Aorta (tissue), 5 donors: ENCODE measurements around the gene GALNT9. TPM values are rescaled to one million over a fixed set of nuclear protein-coding genes. Genes with fewer than 3 reads are reported as not detected.
"Not testable (repeated sequence)": the region's sequence is repeated elsewhere in the genome, so short reads cannot be mapped to it uniquely, and the experiment has no call there.

ENCODE experiments used
- ATAC-seq: fragments of 200-7000 bp; cut with Tn5 transposase; one replicate; pipeline ENCODE4 v1.9.1; 2022; ENCODE audit warnings: moderate library complexity; ENCODE audit not compliant: low FRiP score
- DNase-seq, 2 donors: peaks; one replicate each; pipeline ENCODE4 v3.0.0-alpha.2; 2020
- H3K27ac ChIP-seq, 2 donors: one replicate each; pipeline ENCODE4 v1.5.1; 2013; ENCODE audit warnings: low read length in 2 of 2, mild to moderate bottlenecking in 2 of 2, moderate library complexity in 2 of 2, control low read depth in 1 of 2, inconsistent platforms in 1 of 2, low read depth in 1 of 2
- H3K27me3 ChIP-seq, 2 donors: one replicate each; pipeline ENCODE4 v1.6.1; 2013; ENCODE audit warnings: control low read depth in 1 of 2, low read length in 1 of 2, mild to moderate bottlenecking in 1 of 2, moderate library complexity in 1 of 2; ENCODE audit not compliant: insufficient read depth in 2 of 2, control insufficient read depth in 1 of 2
- H3K36me3 ChIP-seq, 2 donors: one replicate each; pipeline ENCODE4 v1.6.1; 2013; ENCODE audit warnings: control low read depth in 1 of 2, low read length in 1 of 2, mild to moderate bottlenecking in 1 of 2; ENCODE audit not compliant: insufficient read depth in 2 of 2, control insufficient read depth in 1 of 2
- H3K4me1 ChIP-seq, 2 donors: one replicate each; pipeline ENCODE4 v1.6.1; 2013; ENCODE audit warnings: low read length in 2 of 2, control low read depth in 1 of 2, mild to moderate bottlenecking in 1 of 2, moderate library complexity in 1 of 2; ENCODE audit not compliant: insufficient read depth in 2 of 2, control insufficient read depth in 1 of 2
- H3K4me3 ChIP-seq, 2 donors: one replicate each; pipeline ENCODE4 v1.5.1; 2013; ENCODE audit warnings: low read length in 2 of 2, control low read depth in 1 of 2, mild to moderate bottlenecking in 1 of 2
- H3K9me3 ChIP-seq: one replicate; pipeline ENCODE4 v1.6.1; 2013; ENCODE audit warnings: mild to moderate bottlenecking, low read length; ENCODE audit not compliant: control insufficient read depth
- WGBS, 2 donors: extraction: QIAGEN DNeasy Blood & Tissue Kit; methylation state at CpG; one replicate each; pipeline ENCODE4 v1.1.7; 2013; 5-methylcytosine and 5-hydroxymethylcytosine counted together
- intact Hi-C, 2 donors: fragments of 100-400 bp; cut with DNase I; formaldehyde crosslinking; loops; one replicate each; pipeline versions ENCODE4 v1.14.2 to v1.15.0; 2022
- polyA plus RNA-seq, 2 donors: library from polyadenylated mRNA; stranded (reverse); fragments of 200-250 nt; gene quantifications; one replicate each; pipeline ENCODE4 v1.2.3, GENCODE V29; 2013
- total RNA-seq, 2 donors: library from RNA; stranded (reverse); fragmentation: NEBNext Ultra II Directional; extraction: Animal tissue kit (Norgen Biotek cat#: 25700); gene quantifications; one replicate each; pipeline ENCODE4 v1.2.1, GENCODE V29; 2021
- donor health status: healthy with polysubstance abuse.
- donor health status: Bipolar disorder and iron deficiency.
- donor health status: DM: no; HTN: no; CAD: no.
- donor health status: DM: no; HTN: no; CAD: no.
- donor health status: DM: yes; HTN: yes; CAD: no.

Gene GALNT9
- total and polyA plus RNA-seq, 4 donors, result 0.62 to 0.84 TPM; not detected in 2

GRCh38 chr12:132199101-132199500, 130.3 kb downstream of the GALNT9 start:
- Histone ChIP-seq H3K4me3 (no peak overlapping the region), H3K4me1 (no peaks in the 10 kb centered on the region), H3K36me3 (no peaks in the 10 kb centered on the region), H3K9me3 (no peaks in the 10 kb centered on the region), H3K27ac (no peak overlapping the region), H3K27me3 (no peaks in the 10 kb centered on the region)
- ATAC-seq (no peak), DNase-seq (no peak)
- intact Hi-C loops, result no loop called here
- 84 to 85% methylated on average over 18 of the region's 18 CpGs for WGBS, 2 donors

DNA sequence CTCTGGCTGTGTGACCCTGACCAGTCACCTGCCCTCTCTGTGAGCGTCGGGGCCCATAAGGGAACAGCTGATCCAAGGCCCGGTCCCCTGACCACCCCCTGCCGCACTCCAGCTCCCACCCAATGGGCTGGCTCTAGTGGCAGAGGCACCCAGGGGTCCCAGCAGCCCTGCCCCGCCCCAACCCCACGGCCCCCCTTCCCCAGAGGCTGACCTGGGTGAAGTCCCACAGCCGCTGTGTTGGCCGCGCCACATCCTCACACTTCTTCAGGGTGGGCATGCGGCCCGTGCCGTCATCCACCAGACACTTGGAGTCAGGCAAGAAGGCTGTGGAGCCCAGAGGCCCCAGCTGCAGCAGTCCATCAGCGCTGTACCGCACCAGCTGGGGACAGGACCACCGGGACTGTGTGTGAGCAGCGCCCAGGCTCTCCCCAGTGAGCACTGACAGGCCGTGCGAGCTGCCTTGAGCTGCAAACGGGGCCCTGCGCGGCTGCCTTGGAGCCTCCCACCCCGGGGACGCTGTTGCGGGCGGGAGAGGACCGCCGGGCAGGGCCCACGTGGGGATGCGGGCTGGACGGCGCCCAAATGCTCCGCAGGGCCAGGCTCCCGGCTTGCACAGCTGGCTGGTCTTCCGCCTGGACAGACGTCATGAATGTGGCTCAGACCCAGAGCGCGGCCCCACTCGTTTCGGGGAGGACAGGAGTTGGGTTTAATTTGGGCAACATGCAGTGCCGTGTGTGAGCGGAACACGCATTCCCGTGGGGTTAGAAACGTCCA, 131.6 kb downstream of the GALNT9 start:
- Histone ChIP-seq H3K27me3 (no peaks in the 10 kb centered on the region), H3K9me3 (no peaks in the 10 kb centered on the region), H3K36me3 (no peaks in the 10 kb centered on the region), H3K4me3 (no peak overlapping the region), H3K27ac (no peak overlapping the region), H3K4me1 (no peaks in the 10 kb centered on the region)
- intact Hi-C loops, result no loop called here
- 76 to 85% methylated on average over 44 of the region's 44 CpGs for WGBS, 2 donors
- ATAC-seq (no peak), DNase-seq (no peak)

DNA sequence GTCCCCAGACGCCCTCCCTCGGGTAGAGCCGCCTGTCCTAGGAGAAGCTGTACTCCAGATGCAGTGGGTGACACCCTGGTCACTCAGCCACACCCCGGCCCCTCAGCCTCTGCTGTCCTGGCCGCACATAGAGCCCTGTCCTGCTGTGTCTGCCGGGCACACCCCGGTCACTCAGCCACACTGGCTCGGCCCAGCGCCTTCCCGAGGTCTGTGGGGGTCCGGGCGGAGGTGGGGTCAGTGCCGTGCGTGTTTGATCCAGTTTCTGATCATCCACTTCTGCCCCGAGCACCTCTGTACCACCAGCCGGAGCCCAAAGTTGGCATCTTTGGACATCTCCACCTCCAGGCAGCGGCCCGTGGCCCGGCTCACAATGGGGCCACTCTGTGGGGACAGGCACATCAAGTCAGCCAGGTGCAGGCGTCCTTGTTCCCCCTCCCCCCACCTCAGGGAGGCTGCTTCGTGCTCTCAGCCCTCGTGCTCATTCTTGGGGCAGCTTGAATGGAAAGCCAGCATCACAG, 132.5 kb downstream of the GALNT9 start:
- Histone ChIP-seq H3K36me3 (no peaks in the 10 kb centered on the region), H3K27ac (no peak overlapping the region), H3K4me1 (no peaks in the 10 kb centered on the region), H3K27me3 (no peaks in the 10 kb centered on the region), H3K9me3 (no peaks in the 10 kb centered on the region), H3K4me3 (no peak overlapping the region)
- intact Hi-C loops, result no loop called here
- ATAC-seq, result no peak
- WGBS, 2 donors, result 86 to 91% methylated on average over 22 of the region's 22 CpGs
- DNase-seq, result no peak

GRCh38 chr12:132196038-132196872, 133.1 kb downstream of the GALNT9 start:
- no peak overlapping the region for H3K4me3 ChIP-seq
- no peaks in the 10 kb centered on the region for H3K4me1 ChIP-seq
- intact Hi-C loops, result no loop called here
- no peaks in the 10 kb centered on the region for H3K9me3 ChIP-seq
- WGBS, 2 donors, result 78 to 79% methylated on average over 29 to 32 of the region's 32 CpGs
- ATAC-seq, result no peak
- no peaks in the 10 kb centered on the region for H3K27me3 ChIP-seq
- no peak overlapping the region for H3K27ac ChIP-seq
- no peaks in the 10 kb centered on the region for H3K36me3 ChIP-seq
- DNase-seq, result no peak

DNA sequence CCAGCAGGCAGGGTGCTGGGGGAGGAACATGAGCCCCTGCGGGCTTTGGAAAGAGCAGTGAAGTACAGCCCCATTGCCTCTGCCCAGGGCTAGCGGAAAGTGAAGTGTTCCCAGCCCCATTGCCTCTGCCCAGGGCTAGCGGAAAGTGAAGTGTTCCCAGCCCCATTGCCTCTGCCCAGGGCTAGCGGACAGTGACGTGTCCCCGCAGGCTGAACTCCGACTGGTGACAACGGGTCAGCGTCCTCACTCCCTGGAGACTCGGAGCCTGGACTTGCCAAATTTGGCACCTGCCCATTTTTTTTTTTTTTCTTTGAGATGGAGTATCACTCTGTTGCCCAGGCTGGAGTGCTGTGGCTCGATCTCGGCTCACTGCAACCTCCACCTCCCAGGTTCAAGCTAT, 134.1 kb downstream of the GALNT9 start:
- 72% methylated on average over 10 to 12 of the region's 12 CpGs for WGBS, 2 donors
- not testable (repeated sequence) for H3K9me3 ChIP-seq

DNA sequence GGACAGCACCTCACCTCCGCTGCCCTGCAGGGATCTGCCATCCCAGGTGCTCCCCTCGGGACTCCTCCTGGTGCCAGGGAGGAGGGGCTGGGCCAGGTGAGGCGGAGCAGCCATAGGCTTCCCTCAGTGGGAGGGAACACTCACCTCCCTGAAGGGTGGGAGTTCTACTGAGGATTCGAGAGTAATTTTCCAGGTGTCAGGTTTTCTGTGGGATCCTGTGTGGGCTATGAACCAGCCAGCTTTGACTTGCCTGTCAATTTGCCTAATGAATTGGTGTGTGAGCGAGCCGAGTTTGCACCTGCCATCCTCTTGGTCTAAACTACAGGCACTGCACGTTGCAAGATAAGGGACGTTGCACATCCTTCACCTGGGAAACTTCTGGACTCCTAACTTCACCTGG, 134.8 kb downstream of the GALNT9 start:
- ATAC-seq (no peak), DNase-seq (no peak)
- intact Hi-C loops, result no loop called here
- 81 to 83% methylated on average over 8 of the region's 8 CpGs for WGBS, 2 donors
- H3K4me3 ChIP-seq, result no peak overlapping the region
- no peaks in the 10 kb centered on the region for H3K36me3 ChIP-seq
- H3K9me3 ChIP-seq, result no peaks in the 10 kb centered on the region
- no peaks in the 10 kb centered on the region for H3K27me3 ChIP-seq
- H3K27ac ChIP-seq, result no peak overlapping the region
- H3K4me1 ChIP-seq, result no peaks in the 10 kb centered on the region

More for the DNA sequence above, 134.1 kb downstream of the GALNT9 start:
- H3K4me3 ChIP-seq, DNase-seq, H3K27me3 ChIP-seq, H3K36me3 ChIP-seq, H3K4me1 ChIP-seq, H3K27ac ChIP-seq, ATAC-seq, intact Hi-C loops: not testable (repeated sequence)

- no peak for ATAC-seq
- WGBS, 2 donors, result 45 to 47% methylated on average over 10 of the region's 10 CpGs
- no peak overlapping the region for H3K27ac ChIP-seq
These were observed 135.3 kb downstream of the GALNT9 start for GRCh38 chr12:132194056-132194455.

DNA sequence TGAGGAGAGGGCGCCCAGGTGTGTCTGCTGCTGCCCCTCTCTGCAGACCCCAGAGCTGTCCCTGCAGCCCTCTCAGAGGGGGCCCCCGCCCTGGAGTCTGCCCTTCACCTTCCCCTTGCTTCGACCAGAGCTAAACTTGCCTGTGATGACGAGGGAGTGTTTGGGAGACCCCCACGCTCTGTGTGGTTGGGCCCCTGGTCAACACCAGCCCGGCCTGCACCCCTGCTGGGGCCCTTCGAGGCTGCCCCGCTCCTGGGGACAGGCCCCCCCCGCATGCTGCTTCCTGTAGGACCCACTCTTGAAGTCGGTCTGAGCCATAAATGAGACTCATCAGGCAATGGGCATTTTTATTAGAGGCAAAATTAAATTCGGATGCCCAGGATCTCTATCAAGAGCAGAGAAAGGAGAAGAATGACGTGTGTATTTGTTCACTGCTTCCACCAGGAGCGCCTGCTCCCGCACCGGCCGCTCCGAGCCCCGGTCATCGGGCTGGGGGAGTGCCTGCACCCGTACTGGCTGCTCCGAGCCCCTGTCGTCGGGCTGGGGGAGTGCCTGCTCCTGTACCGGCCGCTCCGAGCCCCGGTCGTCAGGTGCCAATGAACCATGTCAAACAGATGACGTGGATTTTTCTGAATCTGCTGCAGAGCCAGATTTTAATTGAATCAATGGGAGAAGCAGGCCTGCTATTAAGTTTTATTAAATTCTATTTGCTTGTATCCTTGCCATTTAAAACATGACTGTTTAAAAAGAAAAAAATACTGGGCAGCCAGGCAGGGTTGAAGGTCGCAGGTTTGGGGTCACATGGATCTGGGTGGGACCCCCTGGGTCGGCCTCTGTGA, 137.5 kb downstream of the GALNT9 start:
- ATAC-seq (no peak), DNase-seq (no peak)
- Histone ChIP-seq H3K36me3 (no peaks in the 10 kb centered on the region), H3K4me1 (no peaks in the 10 kb centered on the region), H3K4me3 (no peak overlapping the region), H3K27ac (no peak overlapping the region), H3K27me3 (no peaks in the 10 kb centered on the region), H3K9me3 (no peaks in the 10 kb centered on the region)
- 63 to 75% methylated on average over 31 of the region's 31 CpGs for WGBS, 2 donors
- intact Hi-C loops, result no loop called here

More at GRCh38 chr12:132194056-132194455, 135.3 kb downstream of the GALNT9 start:
- intact Hi-C loops, result no loop called here
- H3K4me3 ChIP-seq, result no peak overlapping the region
- no peaks in the 10 kb centered on the region for H3K36me3 ChIP-seq
- no peaks in the 10 kb centered on the region for H3K4me1 ChIP-seq
- no peaks in the 10 kb centered on the region for H3K9me3 ChIP-seq
- no peak for DNase-seq
- no peaks in the 10 kb centered on the region for H3K27me3 ChIP-seq
